GM10847 (cell line): Measurements from ENCODE around the gene GEMIN5.

Experiments used
- POLR2A ChIP-seq: IDR thresholded peaks from 2 replicates; pipeline ENCODE4 v1.6.1; 2011; ENCODE audit not compliant: insufficient read length; ENCODE audit errors: extremely low read depth

The GEMIN5 gene

DNA sequence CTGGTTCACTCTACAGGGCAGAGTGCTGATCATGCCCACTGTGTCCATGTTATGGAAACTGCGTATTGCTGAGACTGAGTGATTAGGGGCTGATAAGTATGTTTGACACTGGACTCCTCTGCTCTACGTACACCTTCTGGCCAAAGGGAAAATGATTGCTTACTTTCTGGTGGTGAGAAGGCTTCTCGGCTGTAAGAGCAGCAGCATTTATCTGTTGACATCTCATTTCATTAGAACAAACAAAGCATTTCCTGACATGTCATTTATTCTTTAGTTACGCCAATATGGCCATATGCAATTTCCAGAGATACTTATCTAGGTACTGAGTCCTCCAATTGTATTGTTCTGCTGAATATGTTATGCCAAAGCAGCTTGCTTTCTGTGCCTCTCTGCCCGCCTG lies 93.2 kb downstream of the GEMIN5 start:
- TF ChIP-seq POLR2A, result no peak

DNA sequence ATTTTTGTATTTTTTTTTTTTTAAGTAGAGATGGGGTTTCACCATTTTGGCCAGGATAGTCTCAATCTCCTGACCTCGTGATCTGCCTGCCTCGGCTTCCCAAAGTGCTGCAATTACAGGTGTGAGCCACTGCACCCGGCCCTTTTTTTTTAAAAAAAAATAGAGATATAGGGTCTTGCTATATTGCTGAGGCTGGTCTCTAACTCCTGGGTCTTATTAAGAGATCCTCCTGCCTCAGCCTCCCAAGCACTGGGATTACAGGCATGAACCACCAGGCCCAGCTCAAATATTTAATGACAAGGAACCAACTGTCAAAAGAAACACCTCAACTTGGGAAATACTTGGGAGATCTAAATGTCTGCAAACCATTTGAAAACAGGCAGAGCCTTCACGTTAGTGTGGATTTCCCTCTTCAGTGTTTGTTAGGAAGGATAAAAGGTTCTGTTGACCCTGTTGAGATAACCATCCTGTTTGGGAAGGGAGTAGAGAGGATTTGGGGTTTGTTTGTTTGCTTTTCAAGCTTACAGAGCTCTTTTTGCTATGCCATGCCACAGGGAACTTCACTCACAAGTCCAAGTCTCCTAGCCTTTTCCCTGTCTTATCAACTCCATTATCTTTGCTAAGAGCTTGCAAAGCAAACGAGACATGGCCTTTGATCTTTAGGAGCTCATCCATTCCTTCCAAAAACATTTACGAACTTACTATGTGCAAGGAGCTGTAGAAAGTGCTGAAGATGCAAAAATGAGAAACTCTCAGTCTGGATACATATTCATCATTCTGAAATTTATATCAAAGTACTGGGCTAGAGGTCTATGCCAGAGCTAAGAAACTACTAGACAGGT lies 95.1 kb downstream of the GEMIN5 start:
- no peak for TF ChIP-seq POLR2A

GRCh38 chr5:154841273-154841661 lies 96.7 kb downstream of the GEMIN5 start:
- TF ChIP-seq POLR2A, result no peak

- no peak for TF ChIP-seq POLR2A
These were observed 97.4 kb downstream of the GEMIN5 start for GRCh38 chr5:154840435-154841272.
